Embryonic facial prominence (tissue), 1 donor: ENCODE data around the gene RAB7A.
A peak's percentile ranks its signal among the peaks of the same experiment; 100 is the strongest.

ENCODE experiments used
- DNase-seq: peaks from one replicate; pipeline ENCODE4 v3.0.0-alpha.2; 2016; ENCODE audit errors: extremely low spot score

RAB7A gene

DNA sequence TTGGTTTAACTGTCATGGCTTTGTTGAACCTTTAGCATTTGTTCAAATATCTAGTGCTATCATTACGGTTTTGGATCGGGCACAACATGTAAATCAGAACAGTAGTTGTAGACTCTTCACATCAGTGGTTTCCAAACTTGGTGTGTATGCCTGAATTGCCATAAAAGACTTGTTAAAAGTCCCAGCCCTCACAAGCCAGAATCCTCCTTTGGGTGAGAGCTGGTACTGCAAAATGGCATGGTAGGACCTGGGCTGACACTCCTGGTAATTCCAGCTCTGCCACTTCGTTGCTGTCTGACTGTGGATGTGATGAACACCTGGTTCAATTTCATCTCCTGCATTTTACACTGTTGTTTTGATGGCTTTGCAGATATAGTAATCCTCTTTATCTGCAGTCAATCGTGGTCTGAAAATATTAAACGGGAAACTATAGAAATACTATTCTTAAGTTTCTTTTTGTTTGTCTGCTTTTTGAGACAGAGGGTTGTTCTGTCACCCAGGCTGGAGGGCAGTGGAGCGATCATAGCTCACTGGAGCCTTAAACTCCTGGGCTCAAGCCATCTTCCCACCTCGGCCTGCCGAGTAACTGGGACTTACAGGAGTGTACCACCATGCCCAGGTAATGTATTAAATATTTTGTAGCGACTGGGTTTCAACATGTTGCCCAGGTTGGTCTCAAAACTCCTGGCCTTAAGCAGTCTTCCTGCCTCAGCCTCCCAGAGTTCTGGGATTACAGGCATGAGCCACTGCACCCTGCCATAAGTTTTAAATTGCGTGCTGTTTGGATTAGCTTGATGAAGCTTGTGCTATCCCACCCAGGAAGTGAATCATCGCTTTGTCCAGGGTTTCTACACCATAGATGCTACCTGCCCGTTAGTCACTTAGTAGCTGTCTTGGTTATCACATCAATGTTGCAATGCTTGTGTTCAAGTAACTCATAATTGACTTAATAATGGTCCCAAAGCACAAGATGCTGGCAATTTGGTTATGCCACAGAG, 61.6 kb downstream of the RAB7A start:
- DNase-seq: no peak

DNA sequence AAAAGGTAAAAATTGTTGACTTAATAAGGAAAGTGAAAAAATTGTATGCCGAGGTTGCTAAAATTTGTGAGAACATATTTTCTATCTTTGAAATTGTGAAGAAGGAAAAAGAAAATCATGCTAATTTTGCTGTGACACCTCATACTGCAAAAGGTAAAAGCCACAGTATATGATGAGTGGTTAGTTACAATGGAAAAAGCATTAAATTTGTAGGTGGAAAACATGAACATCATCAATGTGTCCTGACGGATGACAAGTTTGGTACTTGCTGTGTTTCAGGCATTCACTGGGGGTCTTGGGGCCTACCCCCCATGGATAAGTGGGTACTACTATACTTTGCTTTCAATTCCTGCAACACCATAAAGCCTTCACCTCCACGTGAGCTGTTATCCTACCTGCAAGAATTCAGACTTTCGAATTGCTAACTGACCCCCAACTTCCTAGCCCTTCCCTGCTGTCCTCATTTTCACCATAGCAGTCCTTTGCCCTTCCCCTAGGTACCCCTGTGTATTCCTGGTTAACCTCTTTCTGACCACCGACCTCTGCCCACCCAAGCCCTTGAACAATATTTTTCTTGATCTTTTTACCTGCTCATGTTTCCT, 62.4 kb downstream of the RAB7A start:
- DNase-seq: no peak

DNA sequence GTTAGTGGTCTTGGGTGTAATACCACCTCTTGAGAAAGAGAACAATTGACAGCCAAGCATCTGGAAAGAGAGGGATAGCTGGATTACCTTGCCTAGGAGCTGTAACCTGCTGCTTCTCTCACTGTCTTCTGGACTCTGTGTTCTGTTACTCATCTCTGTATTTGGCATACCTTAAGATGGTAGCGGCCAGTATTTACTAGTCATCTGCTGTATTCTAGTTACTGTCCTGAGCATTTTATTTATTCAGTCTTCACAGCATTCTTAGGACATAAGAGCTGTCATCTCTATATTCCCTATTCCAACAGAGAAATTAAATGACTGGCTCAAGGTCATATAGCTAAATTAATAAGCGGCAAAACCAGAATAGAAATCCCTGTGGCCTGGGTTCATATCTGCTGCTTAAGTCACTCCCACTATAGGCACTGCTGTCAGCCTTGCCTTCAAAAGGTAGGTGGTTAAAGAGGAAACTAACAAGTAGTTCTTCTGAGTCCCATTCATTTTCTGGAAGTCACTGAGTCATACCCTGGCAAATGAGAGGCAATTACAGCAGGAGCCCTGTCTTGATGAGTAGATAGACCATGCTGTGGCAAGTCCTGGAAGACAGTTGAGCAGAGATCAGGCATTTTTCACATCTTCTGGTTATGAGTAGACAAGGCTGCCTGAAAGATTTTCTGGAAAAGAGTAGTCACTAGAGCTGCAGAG, 68.2 kb downstream of the RAB7A start:
- no peak for DNase-seq

DNA sequence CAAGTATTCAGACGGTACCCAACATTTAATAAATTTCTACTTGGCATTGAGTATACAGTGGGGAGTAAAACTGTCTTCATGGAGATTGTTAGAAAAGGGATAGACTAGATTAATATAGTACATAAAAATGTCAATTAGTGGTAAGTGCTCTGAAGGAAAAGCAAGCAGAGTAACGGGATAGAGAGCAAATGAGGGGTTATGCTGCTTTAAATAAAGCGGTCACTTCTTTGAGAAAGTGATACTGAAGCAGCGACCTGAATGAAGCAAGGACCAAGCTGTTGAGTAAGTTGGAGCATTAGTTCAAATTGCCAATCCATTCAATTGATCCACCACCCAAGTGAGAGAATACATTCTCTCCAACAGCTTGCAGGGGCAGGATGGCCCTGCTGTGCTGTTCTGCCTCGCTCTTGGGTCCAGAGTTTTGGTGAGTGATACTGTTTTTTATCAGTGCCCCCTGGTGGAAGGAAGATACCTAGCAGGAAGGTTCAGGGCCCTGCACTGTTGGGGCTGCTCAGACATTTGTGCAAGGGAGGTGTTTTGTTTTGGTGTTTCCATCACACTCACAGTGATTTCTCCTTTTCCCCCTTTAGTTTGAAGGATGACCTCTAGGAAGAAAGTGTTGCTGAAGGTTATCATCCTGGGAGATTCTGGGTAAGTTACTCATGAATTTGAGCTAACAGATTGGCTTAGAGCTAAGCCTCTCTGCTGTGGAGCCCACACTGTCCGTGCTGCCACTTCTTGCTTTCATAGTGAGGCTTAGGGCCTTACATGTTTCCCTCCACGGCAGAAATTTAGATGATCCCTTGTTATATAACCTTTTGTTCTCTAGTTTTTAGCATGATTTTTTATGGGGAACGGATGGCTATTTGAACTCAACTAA, 69.0 kb downstream of the RAB7A start:
- DNase-seq: peak; percentile 22

DNA sequence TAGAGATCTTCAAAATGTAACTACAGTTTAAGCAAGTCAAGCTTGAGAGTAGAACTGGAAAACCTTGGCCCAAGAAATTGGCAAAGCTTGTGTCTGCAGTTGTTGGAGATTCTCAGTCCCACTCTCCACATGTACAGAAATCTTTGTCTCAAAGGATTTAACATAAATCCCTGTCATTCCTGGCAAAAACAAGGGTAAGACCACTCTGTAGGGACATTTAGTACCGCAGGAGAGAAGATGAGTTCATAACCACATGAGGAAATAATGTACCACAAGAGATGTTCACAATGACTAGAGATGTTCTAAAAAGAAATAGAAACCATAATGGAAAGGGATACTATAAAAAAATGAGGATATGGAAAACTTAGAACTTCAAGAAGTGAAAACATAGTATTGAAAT, 73.7 kb downstream of the RAB7A start:
- DNase-seq: no peak

DNA sequence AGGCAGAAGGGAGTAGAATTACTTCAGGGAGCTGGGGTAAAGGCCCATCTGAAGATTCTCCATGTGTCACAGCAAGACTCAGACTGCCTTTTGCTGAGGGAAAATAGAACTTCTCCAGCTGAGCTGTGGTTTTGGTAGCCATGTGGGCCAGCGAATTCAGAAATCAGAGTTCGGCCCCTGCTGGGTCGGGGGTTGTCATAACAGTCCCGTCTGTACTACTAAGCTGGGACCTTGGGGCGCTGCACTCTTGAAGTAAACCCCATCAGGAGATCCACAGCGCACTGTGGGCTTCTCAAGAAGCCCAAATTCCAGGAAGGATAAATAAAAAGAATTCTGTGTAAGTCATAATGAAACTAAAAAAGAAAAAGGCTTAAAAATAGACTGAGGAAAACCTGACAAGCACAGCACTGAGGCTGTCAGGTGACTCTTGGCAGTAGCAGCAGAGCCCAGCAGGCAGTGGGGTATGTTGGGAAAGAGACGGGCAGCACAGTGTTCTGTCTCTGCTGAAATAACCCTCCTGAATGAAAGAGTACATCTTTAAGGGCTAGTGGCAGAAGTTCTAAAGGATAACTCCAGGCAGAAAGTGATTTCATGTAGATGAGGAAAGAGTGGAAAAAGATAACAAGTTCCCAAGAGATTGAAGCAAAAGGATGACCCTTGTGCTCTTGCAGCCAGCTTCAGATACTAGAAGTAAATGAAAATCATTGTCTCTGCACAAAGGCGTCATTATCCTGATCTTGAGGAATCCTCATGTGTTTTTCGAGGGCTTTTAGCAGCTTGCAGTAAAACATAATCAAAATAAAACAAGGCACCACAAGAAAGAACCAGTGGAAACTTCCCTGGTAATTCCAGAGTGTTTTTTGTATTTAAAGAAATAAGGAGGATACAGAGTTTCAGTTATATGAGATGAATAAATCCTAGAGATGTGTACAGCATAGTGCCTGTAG, 74.5 kb downstream of the RAB7A start:
- DNase-seq: no peak

DNA sequence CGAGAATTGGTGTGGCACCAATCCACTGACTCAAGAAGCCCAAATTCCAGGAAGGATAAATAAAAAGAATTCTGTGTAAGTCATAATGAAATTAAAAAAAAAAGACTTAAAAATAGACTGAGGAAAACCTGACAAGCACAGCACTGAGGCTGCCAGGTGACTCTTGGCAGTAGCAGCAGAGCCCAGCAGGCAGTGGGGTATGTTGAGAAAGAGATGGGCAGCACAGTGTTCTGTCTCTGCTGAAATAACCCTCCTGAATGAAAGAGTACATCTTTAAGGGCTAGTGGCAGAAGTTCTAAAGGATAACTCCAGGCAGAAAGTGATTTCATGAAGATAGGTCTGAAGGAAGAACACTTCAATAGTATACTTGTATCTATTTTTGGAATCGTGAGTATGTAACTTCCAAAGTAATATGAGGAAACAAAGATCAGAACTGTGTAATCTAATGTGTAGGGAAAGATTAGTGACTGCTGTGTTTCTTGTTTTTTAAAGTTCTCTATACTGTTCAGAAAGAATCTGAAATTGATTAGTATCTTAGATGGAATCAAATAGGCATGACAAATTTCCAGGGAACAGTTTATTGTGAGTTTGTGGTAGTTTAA, 75.9 kb downstream of the RAB7A start:
- no peak for DNase-seq

DNA sequence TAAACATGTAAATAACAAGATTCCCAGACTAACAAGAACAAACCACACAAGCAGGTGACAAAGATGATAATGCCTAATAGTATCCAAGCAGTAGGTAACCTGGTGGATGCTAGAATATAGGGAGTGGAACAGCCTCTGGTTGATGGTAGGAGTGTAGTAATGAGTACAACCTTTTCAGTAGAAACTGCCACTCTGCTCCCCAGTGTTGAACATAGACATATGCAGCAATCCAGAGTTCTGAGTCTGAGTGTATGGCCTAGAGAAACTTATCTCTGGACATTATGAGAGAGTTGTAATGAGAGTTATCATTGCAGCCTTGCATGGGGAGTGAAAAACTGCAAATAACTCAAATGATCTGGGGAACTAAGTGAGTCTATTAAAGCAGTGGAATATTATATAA, 77.3 kb downstream of the RAB7A start:
- no peak for DNase-seq

DNA sequence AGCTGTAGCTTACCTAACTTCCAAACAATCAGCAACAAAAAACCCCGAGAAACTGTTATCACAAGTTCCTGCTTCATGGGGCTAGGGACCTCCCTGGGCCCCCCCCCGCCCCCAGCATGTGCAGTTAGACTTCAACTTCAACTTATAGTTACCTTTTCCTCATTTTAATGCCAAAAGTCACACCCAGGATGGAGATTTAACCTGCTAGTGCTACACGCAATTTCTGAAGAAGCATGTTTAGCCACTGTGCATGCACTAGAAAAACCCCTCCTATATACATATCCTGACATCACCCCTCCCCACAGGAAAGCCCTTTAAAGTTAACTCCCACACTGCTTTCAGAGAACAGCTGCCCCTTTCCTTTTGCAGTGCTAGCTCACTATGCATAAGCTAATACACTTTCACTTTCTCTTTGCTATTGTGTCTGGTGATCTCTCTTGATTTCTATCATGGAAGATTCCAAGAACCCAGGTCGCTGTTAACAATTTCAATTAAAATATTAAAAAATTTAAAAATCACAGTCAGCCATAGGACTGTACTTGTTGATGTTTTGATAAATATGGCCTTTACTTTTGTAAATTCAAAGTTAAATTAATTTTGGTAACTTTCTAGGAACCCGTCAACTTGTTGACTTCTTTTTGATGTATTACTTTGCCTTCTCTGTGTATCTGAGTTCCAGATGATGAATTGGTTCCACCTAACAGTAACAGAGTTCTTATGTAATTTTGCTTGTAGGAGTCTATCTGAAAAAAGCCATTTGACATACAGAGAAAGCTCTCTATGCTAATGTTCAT, 78.2 kb downstream of the RAB7A start:
- DNase-seq: no peak

DNA sequence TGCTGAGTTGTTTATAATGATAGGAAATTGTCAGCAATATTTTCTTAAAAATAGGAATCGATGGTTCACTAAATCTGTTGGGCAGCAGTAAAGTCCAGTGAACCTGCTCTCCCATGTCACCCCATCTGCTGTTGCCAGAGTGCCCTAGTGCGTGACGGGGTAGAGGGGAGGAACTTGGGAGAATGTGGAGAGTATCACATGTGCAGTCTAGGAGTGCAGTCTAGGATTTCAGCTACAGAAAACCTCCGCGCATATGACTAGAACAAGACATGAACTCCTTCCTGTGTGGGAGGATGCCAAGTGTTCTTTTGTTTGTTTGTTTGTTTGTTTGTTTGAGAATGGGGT, 78.8 kb downstream of the RAB7A start:
- no peak for DNase-seq

DNA sequence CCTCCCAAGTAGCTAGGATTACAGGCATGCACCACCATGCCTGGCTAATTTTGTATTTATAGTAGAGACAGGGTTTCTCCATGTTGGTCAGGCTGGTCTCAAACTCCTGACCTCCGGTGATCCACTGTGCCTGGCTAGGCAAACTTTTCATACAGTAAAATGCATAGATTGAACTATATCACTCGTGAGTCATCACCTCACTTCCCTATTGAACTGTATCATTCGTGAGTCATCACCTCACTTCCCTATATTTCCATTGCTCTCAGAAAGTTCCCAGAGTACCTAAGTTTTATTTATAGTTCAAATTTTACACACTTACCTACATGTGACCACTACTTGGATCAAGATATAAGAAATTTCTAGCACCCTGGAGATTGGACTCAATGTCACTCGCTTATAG, 79.8 kb downstream of the RAB7A start:
- DNase-seq: no peak

DNA sequence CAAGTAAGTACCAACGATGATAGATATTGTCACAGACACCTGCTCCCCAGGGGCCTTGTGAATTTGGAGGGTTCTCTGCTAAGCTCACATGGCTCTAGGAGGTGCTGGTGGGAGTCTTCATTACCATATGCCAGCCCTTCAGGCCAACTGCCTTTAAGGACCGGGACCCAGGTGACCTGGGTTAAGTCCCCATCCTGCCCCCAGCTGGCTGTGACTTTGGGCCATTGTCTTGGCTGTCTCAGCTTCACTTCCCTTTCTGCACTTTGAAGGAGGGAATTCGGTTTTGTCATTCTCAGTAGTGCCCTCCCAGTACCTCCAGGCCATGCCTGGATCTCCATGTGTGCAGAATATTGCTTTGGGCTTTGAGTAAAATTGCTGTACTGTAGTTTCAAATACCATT, 80.6 kb downstream of the RAB7A start:
- DNase-seq: no peak

DNA sequence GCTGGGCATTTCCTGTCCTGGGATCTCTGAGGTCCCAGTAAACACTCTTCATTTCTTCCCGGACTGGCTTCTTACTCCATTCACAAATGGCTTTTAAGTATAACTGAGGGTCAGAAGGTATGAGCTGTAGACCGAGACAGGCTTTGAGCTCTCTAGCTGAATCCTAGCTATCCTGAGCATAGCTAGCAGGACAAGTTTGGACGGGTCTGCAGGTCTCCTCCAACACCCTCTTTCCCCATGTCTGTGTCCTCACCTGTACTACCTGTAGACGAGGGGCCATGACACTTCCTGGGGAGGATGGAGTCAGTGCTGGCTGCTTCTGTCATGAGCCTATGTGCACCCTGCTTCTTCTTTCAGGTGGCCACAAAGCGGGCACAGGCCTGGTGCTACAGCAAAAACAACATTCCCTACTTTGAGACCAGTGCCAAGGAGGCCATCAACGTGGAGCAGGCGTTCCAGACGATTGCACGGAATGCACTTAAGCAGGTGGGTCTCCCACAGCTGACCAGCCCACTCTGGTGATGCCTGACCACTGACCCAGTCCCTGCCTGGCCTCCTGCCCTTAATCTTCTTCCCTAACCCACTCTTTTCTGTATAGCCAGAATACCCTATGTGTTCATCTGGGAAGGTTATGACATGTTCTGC, 81.3 kb downstream of the RAB7A start:
- DNase-seq: no peak

DNA sequence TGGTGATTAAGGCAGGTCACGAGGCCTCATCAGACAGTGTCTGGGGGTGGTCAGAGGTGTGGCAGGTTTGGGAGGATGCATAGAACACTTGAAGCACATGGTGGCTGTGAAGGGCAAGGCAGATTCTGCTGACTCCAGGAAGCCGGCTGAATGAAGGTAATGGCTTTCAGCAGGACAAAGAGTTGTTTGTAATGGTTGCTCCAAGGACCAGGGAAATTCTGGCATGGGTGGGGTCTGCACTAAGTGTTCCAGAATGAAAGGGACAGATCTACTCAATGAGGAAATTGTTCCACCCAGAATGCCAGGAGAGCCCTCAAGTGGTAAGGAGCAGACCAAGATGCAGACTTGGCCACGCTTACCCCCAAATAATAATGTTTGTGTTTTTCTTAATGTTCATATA, 82.7 kb downstream of the RAB7A start:
- DNase-seq: no peak

DNA sequence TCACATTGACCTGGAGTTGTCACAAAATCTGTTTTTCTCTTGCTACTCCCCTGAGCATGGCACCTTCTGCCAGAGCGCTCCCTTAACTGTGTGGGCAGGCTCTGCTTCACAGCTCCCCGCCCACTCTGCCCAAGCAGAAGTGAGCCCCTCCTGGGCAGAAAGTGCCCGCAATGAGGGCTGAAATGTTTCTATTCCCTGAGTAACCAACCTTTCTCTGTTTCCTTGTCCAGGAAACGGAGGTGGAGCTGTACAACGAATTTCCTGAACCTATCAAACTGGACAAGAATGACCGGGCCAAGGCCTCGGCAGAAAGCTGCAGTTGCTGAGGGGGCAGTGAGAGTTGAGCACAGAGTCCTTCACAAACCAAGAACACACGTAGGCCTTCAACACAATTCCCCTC, 87.1 kb downstream of the RAB7A start:
- no peak for DNase-seq

DNA sequence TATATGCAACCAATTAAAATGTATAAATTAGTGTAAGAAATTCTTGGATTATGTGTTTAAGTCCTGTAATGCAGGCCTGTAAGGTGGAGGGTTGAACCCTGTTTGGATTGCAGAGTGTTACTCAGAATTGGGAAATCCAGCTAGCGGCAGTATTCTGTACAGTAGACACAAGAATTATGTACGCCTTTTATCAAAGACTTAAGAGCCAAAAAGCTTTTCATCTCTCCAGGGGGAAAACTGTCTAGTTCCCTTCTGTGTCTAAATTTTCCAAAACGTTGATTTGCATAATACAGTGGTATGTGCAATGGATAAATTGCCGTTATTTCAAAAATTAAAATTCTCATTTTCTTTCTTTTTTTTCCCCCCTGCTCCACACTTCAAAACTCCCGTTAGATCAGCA, 88.1 kb downstream of the RAB7A start:
- no peak for DNase-seq

DNA sequence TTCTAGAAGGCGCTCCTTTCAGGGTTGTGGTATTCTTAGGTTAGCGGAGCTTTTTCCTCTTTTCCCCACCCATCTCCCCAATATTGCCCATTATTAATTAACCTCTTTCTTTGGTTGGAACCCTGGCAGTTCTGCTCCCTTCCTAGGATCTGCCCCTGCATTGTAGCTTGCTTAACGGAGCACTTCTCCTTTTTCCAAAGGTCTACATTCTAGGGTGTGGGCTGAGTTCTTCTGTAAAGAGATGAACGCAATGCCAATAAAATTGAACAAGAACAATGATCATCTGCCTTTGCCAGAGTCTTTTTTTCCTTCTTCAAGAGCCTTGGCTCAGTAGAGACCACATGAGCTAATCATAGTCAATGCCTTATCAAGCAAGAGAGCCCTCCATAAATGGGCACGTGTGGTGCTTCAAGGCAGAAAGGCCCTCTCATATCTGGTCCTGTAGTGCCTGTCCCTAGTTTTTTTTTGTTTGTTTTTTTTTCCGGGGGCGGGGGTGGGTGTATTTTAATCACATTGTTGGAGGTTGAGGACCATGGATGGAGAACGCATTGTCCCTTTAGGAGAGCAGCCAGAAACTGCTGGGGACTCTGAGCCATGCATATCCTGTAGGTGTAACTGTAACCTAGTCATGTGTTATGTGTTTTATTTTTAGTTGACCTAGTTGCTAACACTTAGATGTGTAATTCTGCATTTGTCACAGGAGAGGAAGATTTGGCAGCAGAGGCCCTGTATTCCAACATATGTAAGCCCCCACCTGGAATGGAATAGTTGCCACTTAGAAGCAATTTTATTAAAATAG, 88.7 kb downstream of the RAB7A start:
- no peak for DNase-seq
